ENCODE results near the gene PKMYT1.

Gene PKMYT1

DNA sequence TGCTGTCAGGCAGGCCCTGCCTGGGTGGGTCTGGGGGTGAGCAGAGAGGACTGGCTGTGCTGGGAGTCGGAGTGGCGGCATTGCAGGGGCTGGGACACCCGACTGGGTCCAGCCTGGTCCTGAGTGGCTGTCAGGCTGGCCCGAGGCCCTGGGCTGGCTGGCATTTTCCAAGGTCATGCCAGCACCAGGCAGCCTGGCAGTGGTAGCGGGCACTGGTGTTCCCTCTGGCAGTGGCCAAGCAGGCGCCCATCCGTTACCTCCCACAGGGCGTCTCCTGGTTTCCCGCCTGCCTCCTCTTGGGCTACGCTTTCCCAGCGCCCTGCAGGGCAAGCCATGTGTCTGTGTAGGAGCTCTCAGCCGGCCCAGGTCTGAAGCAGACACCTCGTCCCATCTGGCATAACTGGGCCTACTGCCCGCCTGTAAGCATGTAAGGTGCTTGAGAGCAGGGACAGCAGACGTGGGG lies 5.7 kb upstream of the PKMYT1 start:
- ChIA-PET CTCF (no interaction called here), POLR2A (no interaction called here)
- no peak for DNase-seq (ENCODE audit: extremely low spot score)
- no peak for TF ChIP-seq BHLHE40 (IDR thresholded peaks at IDR 0.05; ENCODE audit: borderline replicate concordance)
- TF ChIP-seq LEF1 (IDR thresholded peaks at IDR 0.05; ENCODE audit: borderline replicate concordance): no peak
- no peak for TF ChIP-seq TARDBP (IDR thresholded peaks at IDR 0.05)
- TF ChIP-seq NFRKB (IDR thresholded peaks at IDR 0.05): no peak
- TF ChIP-seq, protein P1, sequence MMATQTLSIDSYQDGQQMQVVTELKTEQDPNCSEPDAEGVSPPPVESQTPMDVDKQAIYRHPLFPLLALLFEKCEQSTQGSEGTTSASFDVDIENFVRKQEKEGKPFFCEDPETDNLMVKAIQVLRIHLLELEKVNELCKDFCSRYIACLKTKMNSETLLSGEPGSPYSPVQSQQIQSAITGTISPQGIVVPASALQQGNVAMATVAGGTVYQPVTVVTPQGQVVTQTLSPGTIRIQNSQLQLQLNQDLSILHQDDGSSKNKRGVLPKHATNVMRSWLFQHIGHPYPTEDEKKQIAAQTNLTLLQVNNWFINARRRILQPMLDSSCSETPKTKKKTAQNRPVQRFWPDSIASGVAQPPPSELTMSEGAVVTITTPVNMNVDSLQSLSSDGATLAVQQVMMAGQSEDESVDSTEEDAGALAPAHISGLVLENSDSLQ (IDR thresholded peaks at IDR 0.05): no peak
- no peak for TF ChIP-seq SUZ12 (IDR thresholded peaks at IDR 0.05)
- no peak for TF ChIP-seq ELF4 (IDR thresholded peaks at IDR 0.05)
- TF ChIP-seq FOXA1 (IDR thresholded peaks at IDR 0.05): no peak
- no peak for TF ChIP-seq L3MBTL2 (conservative IDR thresholded peaks at IDR 0.05)
- no peak for TF ChIP-seq CTBP1 (IDR thresholded peaks at IDR 0.05; ENCODE audit: borderline replicate concordance)
- no peak for TF ChIP-seq SP1 (IDR thresholded peaks at IDR 0.05)
- no peak for TF ChIP-seq ZNF384 (IDR thresholded peaks at IDR 0.05)
- no peak for TF ChIP-seq HDGF (IDR thresholded peaks at IDR 0.05; ENCODE audit: borderline replicate concordance)
- no peak for TF ChIP-seq FOXM1 (IDR thresholded peaks at IDR 0.05; ENCODE audit: borderline replicate concordance)
- TF ChIP-seq ARNT (IDR thresholded peaks at IDR 0.05): no peak

DNA sequence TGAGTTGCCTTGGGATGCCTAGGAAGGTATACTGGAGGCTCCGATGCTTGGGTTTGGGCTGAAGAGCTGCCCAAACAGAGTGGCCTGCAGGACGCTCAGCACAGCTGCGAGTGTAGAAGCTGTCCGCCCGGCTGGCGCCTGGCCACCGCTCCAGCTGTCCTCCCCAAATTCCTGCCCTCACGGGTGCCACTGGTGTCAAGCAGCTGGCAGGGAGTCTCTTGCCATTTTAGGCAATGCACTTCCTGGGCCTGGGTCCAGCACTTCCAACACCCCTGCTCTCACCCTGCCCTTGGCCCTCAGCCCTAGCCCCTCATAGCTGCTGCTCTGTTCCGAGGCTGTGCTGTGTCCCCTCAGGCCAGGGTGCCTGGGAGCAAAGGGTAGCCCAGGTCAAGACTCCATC lies 5.2 kb upstream of the PKMYT1 start:
- CTCF ChIA-PET: no interaction called here
- POLR2A ChIA-PET: no interaction called here
- TF ChIP-seq HDGF (IDR thresholded peaks at IDR 0.05; ENCODE audit: borderline replicate concordance): no peak

DNA sequence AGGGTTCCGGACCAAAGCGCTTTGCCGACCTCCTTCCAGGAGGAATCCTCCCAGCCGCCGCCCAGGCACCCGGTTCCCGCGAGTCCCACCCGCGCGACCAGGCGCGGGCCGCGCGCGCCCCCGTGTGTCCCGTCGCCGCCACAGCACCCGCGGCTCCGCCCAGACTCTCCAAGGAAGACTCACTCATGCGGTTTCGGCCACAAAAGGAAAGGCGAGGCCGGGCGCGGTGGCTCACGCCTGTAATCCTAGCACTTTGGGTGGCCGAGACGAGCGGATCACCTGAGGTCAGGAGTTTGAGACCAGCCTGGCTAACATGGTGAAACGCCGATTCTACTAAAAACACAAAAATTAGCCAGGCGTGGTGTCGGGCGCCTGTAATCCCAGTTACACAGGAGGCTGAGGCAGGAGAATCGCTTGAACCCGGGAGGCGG lies 3.5 kb upstream of the PKMYT1 start:
- POLR2A ChIA-PET: no interaction called here
- TF ChIP-seq LEF1 (IDR thresholded peaks at IDR 0.05; ENCODE audit: borderline replicate concordance) (no peak), CTBP1 (IDR thresholded peaks at IDR 0.05; ENCODE audit: borderline replicate concordance) (no peak), SUZ12 (IDR thresholded peaks at IDR 0.05) (no peak), L3MBTL2 (conservative IDR thresholded peaks at IDR 0.05) (peak; percentile 74), NFRKB (IDR thresholded peaks at IDR 0.05) (no peak), FOXA1 (IDR thresholded peaks at IDR 0.05) (no peak), FOXM1 (IDR thresholded peaks at IDR 0.05; ENCODE audit: borderline replicate concordance) (no peak)
- CTCF ChIA-PET: interaction anchor here (0.6 kb wide), 1 partner anchor 44 kb away, joined by 3 read pairs; no protein-coding TSS in a partner anchor
- peak; percentile 91 for DNase-seq (ENCODE audit: extremely low spot score)

More for the DNA sequence above, 5.2 kb upstream of the PKMYT1 start:
- no peak for DNase-seq (ENCODE audit: extremely low spot score)

DNA sequence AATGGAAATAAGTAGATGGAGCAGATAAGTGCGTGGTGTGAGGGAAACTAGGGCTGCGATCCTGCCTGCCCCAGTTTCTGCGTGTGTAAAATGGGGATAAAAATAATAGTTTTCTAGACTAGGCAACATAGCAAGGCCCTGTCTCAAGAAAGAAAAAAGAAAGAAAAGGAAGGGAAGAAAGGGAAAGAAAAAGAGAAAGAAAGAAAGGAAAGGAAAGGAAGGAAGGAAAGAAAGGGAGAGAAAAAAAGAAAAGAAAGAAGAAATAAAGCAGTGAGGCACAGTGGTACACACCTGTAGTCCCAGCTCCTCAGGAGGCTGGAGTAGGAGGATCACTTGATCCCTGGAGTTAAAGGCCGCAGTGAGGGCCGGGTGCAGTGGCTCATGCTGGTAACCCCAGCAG lies 2.2 kb upstream of the PKMYT1 start:
- no peak for TF ChIP-seq NFRKB (IDR thresholded peaks at IDR 0.05)
- no peak for TF ChIP-seq SP1 (IDR thresholded peaks at IDR 0.05)
- no peak for TF ChIP-seq SUZ12 (IDR thresholded peaks at IDR 0.05)
- TF ChIP-seq FOXM1 (IDR thresholded peaks at IDR 0.05; ENCODE audit: borderline replicate concordance): no peak
- no peak for TF ChIP-seq ELF4 (IDR thresholded peaks at IDR 0.05)
- TF ChIP-seq L3MBTL2 (conservative IDR thresholded peaks at IDR 0.05): no peak
- TF ChIP-seq HDGF (IDR thresholded peaks at IDR 0.05; ENCODE audit: borderline replicate concordance): no peak
- no peak for TF ChIP-seq LEF1 (IDR thresholded peaks at IDR 0.05; ENCODE audit: borderline replicate concordance)
- no peak for TF ChIP-seq ARNT (IDR thresholded peaks at IDR 0.05)
- no peak for TF ChIP-seq CTBP1 (IDR thresholded peaks at IDR 0.05; ENCODE audit: borderline replicate concordance)
- no peak for TF ChIP-seq FOXA1 (IDR thresholded peaks at IDR 0.05)
- no peak for TF ChIP-seq FOXK2 (IDR thresholded peaks at IDR 0.05)
- TF ChIP-seq, protein P1 (IDR thresholded peaks at IDR 0.05): no peak
- no peak for TF ChIP-seq ZNF384 (IDR thresholded peaks at IDR 0.05)
- ChIA-PET CTCF (interaction anchor here (0.7 kb wide), 1 partner anchor 11 kb away, joined by 4 read pairs; no protein-coding TSS in a partner anchor), POLR2A (interaction anchor here (1.1 to 3.5 kb wide), 2 partner anchors 17 to 31 kb away, joined by 3 to 30 read pairs; partner anchors contain the start of gene KREMEN2)
- no peak for DNase-seq (ENCODE audit: extremely low spot score)

DNA sequence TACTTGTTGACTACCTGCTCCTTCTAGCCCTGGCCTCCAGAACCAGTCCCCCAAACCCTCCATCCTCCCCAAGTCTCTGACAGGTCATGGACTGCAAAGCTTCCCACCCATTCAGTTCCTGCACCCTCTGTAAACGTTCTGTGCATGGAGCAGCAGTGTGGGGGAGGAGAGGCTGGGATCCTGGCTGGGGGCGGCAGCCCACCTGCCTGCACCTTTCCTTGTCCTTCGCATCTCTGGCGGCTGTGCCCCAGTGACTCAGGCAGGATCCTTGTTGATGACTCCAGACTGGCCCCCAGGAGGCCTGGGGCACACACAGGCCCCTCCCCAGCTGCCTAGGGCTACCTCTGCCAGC lies 1.6 kb upstream of the PKMYT1 start:
- no peak for DNase-seq (ENCODE audit: extremely low spot score)
- ChIA-PET POLR2A (interaction anchor here (1.0 to 3.5 kb wide), 5 partner anchors 10 to 41 kb away, joined by 3 to 40 read pairs (median 8); partner anchors contain the start of genes KREMEN2 and PAQR4), CTCF (interaction anchor here (0.7 to 0.9 kb wide), 2 partner anchors 12 to 37 kb away, joined by 4 read pairs; no protein-coding TSS in a partner anchor)
- TF ChIP-seq ARNT (IDR thresholded peaks at IDR 0.05) (no peak), TARDBP (IDR thresholded peaks at IDR 0.05) (no peak)
- TF ChIP-seq, protein P1 (IDR thresholded peaks at IDR 0.05): no peak

DNA sequence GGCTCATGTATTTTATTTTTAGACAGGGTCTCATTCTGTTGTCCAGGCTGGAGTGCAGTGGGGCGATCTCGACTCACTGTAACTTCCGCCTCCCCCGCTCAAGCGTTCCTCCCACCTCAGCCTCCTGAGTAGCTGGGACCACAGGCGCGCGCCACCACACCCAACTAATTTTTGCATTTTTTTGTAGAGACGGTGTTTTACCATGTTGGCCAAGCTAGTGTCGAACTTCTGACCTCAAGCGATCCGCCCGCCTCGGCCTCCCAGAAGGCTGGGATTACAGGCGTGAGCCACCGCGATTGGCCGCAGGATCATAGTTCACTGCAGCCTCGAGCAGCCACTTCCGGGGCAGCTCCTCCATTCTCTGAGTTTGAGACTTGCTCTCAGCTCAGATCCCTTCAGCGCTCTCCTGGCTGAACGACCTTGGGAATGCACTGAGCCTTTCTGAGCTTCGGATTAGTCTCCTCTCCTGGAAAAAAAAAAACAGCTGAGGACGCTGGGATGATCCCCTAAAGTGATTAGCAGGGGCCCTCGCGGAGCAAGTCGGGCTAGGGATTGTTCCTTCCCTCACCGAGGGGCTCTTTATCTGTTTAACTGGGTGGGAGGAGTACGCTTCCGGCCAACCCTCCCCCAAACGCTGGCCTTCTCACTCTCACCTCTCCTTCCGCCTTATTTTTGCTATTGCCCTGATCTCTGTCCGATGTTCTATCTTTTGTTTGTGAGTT lies 1.1 kb upstream of the PKMYT1 start:
- no peak for TF ChIP-seq HDGF (IDR thresholded peaks at IDR 0.05; ENCODE audit: borderline replicate concordance)
- no peak for TF ChIP-seq ZNF384 (IDR thresholded peaks at IDR 0.05)
- TF ChIP-seq ELF4 (IDR thresholded peaks at IDR 0.05): no peak
- ChIA-PET POLR2A (interaction anchor here (1.0 to 3.5 kb wide), 12 partner anchors 9 to 50 kb away, joined by 3 to 40 read pairs (median 6); partner anchors contain the start of genes KREMEN2, PAQR4 and TNFRSF12A), CTCF (interaction anchor here (0.9 to 1.0 kb wide), 2 partner anchors 37 to 47 kb away, joined by 3 to 4 read pairs; no protein-coding TSS in a partner anchor)
- DNase-seq (ENCODE audit: extremely low spot score): no peak

Measured in HEK293T (cell line).